Dendritic cell treated with granulocyte-macrophage colony-stimulating factor and Interleukin-4, amounts not matched to agents 40 ng/mL and 50 ng/mL, for 4 days (primary cell): Measurements from ENCODE around the gene DNASE1L3.
A peak's percentile ranks its signal among the peaks of the same experiment; 100 is the strongest.

ENCODE experiments used
- H3K27ac Mint-ChIP-seq: one replicate; pipeline ENCODE4 v1.8.0; 2022; ENCODE audit warnings: mild to moderate bottlenecking, mixed read lengths
- H3K27me3 Mint-ChIP-seq: one replicate; pipeline ENCODE4 v1.8.0; 2022; ENCODE audit warnings: mild to moderate bottlenecking, mixed read lengths
- H3K36me3 Mint-ChIP-seq: one replicate; pipeline ENCODE4 v1.8.0; 2022; ENCODE audit warnings: low read depth, mixed read lengths
- H3K4me1 Mint-ChIP-seq: one replicate; pipeline ENCODE4 v1.8.0; 2022; ENCODE audit warnings: low read depth, mixed read lengths
- H3K4me3 Mint-ChIP-seq: one replicate; pipeline ENCODE4 v1.8.0; 2022; ENCODE audit warnings: mild to moderate bottlenecking, moderate library complexity, mixed read lengths
- H3K9me3 Mint-ChIP-seq: one replicate; pipeline ENCODE4 v1.8.0; 2022; ENCODE audit warnings: mixed read lengths
- intact Hi-C: fragments of 100-400 bp; cut with micrococcal nuclease; formaldehyde crosslinking; loops from one replicate; pipeline ENCODE4 v1.15.0; 2022

Gene DNASE1L3

DNA sequence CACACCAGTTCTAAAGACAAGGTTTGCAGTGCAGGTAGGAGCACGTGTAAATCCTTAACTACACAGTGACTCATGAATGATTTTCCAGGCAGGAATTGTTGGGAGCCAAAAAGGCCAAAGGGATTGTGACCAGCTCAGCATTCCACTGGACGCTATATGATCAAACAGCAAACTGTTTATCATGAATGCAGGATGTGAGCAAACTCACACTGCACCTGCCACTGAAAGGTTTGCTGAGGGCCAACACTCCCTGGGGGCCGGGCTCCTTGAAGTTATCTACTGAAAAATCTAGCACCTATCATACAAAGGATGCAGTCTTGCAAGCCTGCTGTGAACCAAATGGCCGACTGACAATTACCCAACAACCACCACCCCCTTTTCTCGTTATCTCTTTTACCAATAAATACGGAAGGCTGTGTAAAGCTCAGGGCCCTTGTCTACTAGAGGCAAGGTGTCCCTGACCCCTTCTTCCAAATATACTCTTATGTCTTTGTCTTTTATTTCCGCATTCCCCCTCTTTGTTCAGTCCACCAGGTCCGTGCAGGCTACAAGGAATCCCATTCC is 11.5 kb upstream of the DNASE1L3 start:
- Mint-ChIP-seq H3K27me3 (peaks cover 4% of the 10 kb centered on the region), H3K9me3 (no peaks in the 10 kb centered on the region), H3K4me3 (no peak overlapping the region), H3K27ac (no peak overlapping the region), H3K36me3 (no peaks in the 10 kb centered on the region), H3K4me1 (peaks cover 14% of the 10 kb centered on the region)
- intact Hi-C loops = no loop called here

GRCh38 chr3:58218904-58219303 is 8.1 kb upstream of the DNASE1L3 start:
- intact Hi-C loops = no loop called here
- no peaks in the 10 kb centered on the region for H3K36me3 Mint-ChIP-seq
- peaks cover 48% of the 10 kb centered on the region for H3K4me1 Mint-ChIP-seq
- no peak overlapping the region for H3K4me3 Mint-ChIP-seq
- H3K27me3 Mint-ChIP-seq = no peaks in the 10 kb centered on the region
- H3K9me3 Mint-ChIP-seq = no peaks in the 10 kb centered on the region
- H3K27ac Mint-ChIP-seq = no peak overlapping the region

DNA sequence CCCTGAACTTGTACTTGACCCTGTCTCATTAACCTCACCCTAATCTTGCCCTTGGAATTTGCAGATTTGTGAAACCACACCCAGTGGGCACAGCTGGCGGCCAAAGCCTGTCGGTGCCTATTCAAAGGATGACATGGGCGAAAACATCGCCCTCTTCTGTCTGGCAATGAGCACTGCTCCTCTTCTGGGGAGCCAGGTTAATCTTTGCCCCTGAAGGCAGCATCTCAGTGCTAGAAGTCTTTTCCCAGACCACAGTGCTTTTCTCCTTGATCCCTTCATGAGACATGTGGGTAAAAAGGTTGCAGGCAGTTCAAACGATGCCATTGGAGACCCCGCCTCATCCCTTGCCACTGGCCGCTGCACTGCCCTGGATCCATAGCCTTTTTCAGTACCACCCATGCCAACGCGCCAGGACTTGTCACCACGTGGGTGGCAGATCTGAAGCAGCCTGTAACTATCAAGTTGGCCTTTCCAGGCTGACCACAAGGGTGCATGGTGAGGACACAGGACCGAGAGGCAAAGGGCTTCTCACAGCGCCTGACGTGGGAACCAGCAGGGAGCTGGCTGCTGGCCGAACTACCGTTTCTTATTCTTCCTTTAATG is 6.5 kb upstream of the DNASE1L3 start:
- Mint-ChIP-seq H3K27ac (peak overlapping the region; percentile 51), H3K27me3 (no peaks in the 10 kb centered on the region), H3K36me3 (no peaks in the 10 kb centered on the region), H3K4me3 (peak overlapping the region; percentile 34), H3K9me3 (no peaks in the 10 kb centered on the region), H3K4me1 (peaks cover 55% of the 10 kb centered on the region)
- intact Hi-C loops = loop anchor here (1.0 to 2.0 kb wide), 2 partner anchors 17 to 30 kb away; no protein-coding TSS in a partner anchor

DNA sequence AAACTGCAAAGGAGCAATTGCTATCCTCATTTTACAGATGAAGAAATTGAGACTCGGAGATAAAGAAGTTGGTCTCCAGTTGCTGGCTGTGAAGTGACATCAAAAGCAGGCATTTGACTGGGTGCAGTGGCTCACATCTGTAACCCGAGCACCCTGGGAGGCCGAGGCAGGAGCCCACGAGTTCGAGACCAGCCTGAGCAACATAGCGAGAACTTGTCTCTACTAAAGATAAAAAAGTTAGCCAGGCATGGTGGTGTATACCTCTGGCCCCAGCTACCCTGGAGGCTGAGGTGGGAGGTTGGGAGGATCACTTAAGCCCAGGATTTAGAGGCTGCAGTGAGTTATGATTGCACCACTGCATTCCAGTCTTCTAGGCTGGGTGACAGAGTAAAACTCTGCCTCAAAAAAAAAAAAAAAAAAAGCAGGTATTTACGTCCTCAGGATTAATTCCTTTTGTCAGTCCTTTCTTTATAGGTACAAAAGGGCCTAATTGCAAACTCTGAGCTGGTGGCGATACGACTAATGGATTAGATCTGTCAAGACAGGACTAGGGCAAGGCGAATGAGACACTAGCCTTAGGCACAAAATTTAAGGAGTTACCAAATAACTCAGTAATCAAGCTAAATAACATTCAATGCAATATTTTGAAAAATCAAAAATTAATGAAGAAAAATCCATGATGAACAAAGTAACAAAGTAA is 5.9 kb upstream of the DNASE1L3 start:
- intact Hi-C loops = loop anchor here (1.0 to 2.0 kb wide), 2 partner anchors 16 to 29 kb away; no protein-coding TSS in a partner anchor
- H3K4me1 Mint-ChIP-seq = peaks cover 61% of the 10 kb centered on the region
- no peak overlapping the region for H3K4me3 Mint-ChIP-seq
- H3K9me3 Mint-ChIP-seq = no peaks in the 10 kb centered on the region
- H3K27me3 Mint-ChIP-seq = no peaks in the 10 kb centered on the region
- no peaks in the 10 kb centered on the region for H3K36me3 Mint-ChIP-seq
- H3K27ac Mint-ChIP-seq = peak overlapping the region; percentile 51

DNA sequence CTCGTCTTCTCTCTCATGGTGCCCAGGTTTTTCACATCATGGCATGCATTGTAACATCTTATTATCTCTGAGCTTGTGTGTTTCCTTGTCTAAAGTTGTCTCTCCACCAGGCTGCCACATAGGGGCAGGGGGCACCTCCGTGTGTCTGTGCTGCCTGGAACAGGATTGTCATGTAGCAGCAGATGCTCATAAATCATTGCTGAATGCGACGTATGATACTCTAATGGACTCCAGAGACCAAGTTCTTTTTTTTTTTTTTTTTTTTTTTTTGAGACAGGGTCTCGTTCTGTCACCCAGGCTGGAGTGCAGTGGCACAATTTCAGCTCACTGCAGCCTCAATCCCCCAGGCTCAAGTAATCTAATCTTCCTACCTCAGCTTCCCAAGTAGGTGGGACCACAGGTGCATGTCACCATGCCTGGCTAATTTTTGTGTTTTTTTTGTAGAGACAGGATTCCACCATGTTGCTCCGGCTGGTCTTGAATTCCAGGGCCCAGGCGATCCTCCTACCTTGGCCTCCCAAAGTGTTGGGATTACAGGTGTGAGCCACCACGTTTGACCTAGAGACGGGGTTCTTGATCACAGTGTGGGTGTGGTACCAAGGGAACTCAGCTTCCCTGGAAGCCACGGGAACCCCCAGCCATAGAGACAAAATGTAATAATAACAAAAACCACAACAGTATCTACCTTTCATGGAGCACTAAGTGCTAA is 4.7 kb upstream of the DNASE1L3 start:
- H3K9me3 Mint-ChIP-seq = no peaks in the 10 kb centered on the region
- H3K4me1 Mint-ChIP-seq = peaks cover 72% of the 10 kb centered on the region
- no peaks in the 10 kb centered on the region for H3K36me3 Mint-ChIP-seq
- no peaks in the 10 kb centered on the region for H3K27me3 Mint-ChIP-seq
- peak overlapping the region; percentile 62 for H3K27ac Mint-ChIP-seq
- intact Hi-C loops = loop anchor here (2.0 kb wide), 1 partner anchor 15 kb away; no protein-coding TSS in a partner anchor
- H3K4me3 Mint-ChIP-seq = peak overlapping the region; percentile 18

GRCh38 chr3:58214484-58215316 is 3.9 kb upstream of the DNASE1L3 start:
- peaks cover 2% of the 10 kb centered on the region for H3K27me3 Mint-ChIP-seq
- H3K9me3 Mint-ChIP-seq = no peaks in the 10 kb centered on the region
- H3K36me3 Mint-ChIP-seq = peaks cover 2% of the 10 kb centered on the region
- peak overlapping the region; percentile 62 for H3K27ac Mint-ChIP-seq
- H3K4me1 Mint-ChIP-seq = peaks cover 80% of the 10 kb centered on the region
- intact Hi-C loops = no loop called here
- H3K4me3 Mint-ChIP-seq = peak overlapping the region; percentile 18

GRCh38 chr3:58209933-58210332 is 839 bp downstream of the DNASE1L3 start:
- peaks cover 31% of the 10 kb centered on the region for H3K36me3 Mint-ChIP-seq
- H3K27ac Mint-ChIP-seq = peak overlapping the region; percentile 65
- H3K27me3 Mint-ChIP-seq = peaks cover 8% of the 10 kb centered on the region
- peak overlapping the region; percentile 64 for H3K4me3 Mint-ChIP-seq
- intact Hi-C loops = no loop called here
- H3K9me3 Mint-ChIP-seq = no peaks in the 10 kb centered on the region
- H3K4me1 Mint-ChIP-seq = peaks cover 84% of the 10 kb centered on the region

DNA sequence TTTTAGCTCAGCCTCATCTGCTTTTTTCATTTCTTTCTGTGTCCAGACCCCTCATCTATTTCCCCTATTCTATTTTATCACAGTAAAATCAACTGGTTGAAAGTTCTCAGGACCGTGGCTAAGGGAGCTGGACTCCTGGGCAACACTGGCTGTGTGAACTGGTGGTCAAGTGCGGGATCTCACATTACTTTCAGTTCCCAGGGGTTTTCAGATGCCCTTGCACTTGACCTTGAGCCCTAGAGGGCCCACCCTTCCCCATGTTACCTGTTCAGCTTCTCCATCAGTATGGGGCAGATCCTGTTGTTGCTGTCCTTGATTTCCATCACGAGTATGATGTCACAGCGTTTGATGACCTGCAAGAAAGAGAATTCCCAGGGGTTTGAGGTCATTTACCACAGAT is 2.8 kb downstream of the DNASE1L3 start:
- Mint-ChIP-seq H3K27me3 (peaks cover 8% of the 10 kb centered on the region), H3K36me3 (peaks cover 38% of the 10 kb centered on the region), H3K9me3 (no peaks in the 10 kb centered on the region), H3K4me3 (no peak overlapping the region), H3K27ac (no peak overlapping the region), H3K4me1 (peaks cover 86% of the 10 kb centered on the region)
- intact Hi-C loops = no loop called here

GRCh38 chr3:58206406-58207011 is 4.3 kb downstream of the DNASE1L3 start:
- Mint-ChIP-seq H3K36me3 (peaks cover 50% of the 10 kb centered on the region), H3K4me1 (peaks cover 84% of the 10 kb centered on the region), H3K4me3 (no peak overlapping the region), H3K27ac (peak overlapping the region; percentile 79), H3K27me3 (peaks cover 8% of the 10 kb centered on the region), H3K9me3 (peaks cover 4% of the 10 kb centered on the region)
- intact Hi-C loops = no loop called here

DNA sequence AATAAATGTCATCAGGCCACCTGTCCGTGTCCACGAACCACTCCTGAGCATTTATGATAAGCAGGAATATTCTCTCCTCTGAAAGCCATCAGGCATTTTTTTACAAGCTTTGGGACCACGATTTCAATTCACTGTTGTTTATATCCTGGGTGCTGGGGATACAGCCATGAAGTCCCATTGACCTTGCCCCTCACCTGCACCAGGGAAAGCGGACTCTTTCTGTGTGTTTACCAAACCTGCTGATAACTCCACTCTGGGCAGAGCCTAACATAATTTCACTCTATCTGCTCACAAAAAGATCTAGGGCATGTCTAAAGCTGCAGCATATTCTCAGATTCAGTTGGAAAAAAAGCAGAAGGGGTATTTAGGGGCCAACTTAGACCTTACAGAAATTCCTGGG is 4.8 kb downstream of the DNASE1L3 start:
- Mint-ChIP-seq H3K9me3 (peaks cover 6% of the 10 kb centered on the region), H3K27me3 (peaks cover 8% of the 10 kb centered on the region), H3K4me3 (no peak overlapping the region), H3K4me1 (peaks cover 84% of the 10 kb centered on the region), H3K36me3 (peaks cover 50% of the 10 kb centered on the region), H3K27ac (peak overlapping the region; percentile 79)
- intact Hi-C loops = no loop called here

DNA sequence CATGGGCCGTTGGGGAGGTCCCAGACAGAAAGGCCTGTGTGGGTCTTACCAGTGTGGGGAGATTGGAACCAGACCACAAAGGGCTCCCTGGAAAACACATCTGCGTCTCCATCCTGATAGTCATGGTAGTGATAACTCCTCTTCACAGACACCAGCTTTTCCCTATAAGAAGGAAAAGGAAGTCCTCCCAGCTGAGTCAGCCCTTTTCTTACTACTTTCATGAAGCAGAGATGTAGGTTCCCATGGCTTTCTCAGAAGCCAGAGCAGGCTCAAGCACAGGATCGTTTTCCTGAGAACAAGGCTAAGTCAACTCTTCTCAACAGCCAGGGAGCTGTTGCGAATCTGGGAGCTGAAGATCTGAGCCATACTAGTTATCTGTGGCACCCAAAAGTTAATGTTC is 6.1 kb downstream of the DNASE1L3 start:
- H3K27ac Mint-ChIP-seq = peak overlapping the region; percentile 79
- peaks cover 49% of the 10 kb centered on the region for H3K36me3 Mint-ChIP-seq
- peaks cover 11% of the 10 kb centered on the region for H3K27me3 Mint-ChIP-seq
- H3K4me1 Mint-ChIP-seq = peaks cover 84% of the 10 kb centered on the region
- peaks cover 6% of the 10 kb centered on the region for H3K9me3 Mint-ChIP-seq
- intact Hi-C loops = no loop called here
- peak overlapping the region; percentile 17 for H3K4me3 Mint-ChIP-seq

- Mint-ChIP-seq H3K36me3 (peaks cover 48% of the 10 kb centered on the region), H3K9me3 (peaks cover 6% of the 10 kb centered on the region), H3K4me1 (peaks cover 86% of the 10 kb centered on the region), H3K27me3 (peaks cover 6% of the 10 kb centered on the region), H3K27ac (peak overlapping the region; percentile 79), H3K4me3 (no peak overlapping the region)
- intact Hi-C loops = no loop called here
These were observed 7.2 kb downstream of the DNASE1L3 start for GRCh38 chr3:58203541-58203940.

- Mint-ChIP-seq H3K4me1 (peaks cover 89% of the 10 kb centered on the region), H3K4me3 (no peak overlapping the region), H3K27ac (peak overlapping the region; percentile 79)
These were observed 7.8 kb downstream of the DNASE1L3 start for GRCh38 chr3:58202917-58203360.

More at GRCh38 chr3:58202917-58203360, 7.8 kb downstream of the DNASE1L3 start:
- Mint-ChIP-seq H3K27me3 (peaks cover 6% of the 10 kb centered on the region), H3K36me3 (peaks cover 52% of the 10 kb centered on the region), H3K9me3 (peaks cover 6% of the 10 kb centered on the region)
- intact Hi-C loops = no loop called here
